Measurements from ENCODE around the gene AOC1. TPM values are rescaled to one million over a fixed set of nuclear protein-coding genes. Genes with fewer than 3 reads are reported as not detected.
"Not testable (repeated sequence)": the region's sequence is repeated elsewhere in the genome, so short reads cannot be mapped to it uniquely, and the experiment has no call there.

AOC1 gene
- total RNA-seq, 1 donor from 2014 or later = under 0.01 TPM

DNA sequence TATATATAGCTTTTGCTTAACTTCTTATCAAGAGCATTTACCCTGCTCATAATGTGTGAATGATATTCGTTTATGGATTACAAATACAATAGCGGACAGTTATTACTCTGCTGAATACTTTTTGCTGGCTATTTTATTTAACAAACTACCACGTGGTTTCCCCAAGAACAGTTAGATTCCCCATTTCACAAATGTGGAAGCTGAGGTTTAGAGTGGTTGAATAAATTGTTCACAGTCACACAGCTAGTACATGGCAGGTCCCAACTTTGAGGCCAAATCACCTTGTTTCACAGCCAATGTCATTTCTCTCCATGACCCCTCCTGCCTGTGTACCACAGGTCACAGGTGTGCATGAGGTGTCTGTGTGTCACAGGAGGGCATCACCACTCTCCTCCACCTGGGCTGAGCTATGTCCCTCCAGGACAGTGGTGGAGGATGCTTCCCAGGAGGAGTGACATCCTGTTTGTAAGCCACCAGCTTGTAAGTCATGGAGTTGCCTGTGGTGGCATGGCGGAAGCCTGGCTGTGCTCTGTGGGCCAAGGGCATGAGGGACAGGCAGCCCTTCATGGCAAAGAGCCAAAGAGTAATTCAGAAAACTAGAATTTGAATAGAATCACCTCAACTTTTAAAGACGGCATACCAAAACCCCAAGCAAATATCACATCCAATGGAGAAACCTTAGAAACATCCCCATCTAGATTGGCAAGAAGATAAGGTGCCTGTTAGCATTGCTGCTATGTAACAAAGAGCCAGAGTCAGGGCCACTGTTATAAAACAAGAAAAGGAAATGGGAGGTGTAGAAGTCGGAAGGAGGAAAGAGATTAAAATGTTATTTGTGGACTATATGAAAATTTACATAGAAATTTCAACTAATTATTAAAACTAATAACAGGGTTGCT lies 51.9 kb downstream of the AOC1 start:
- Histone ChIP-seq H3K27ac (ENCODE audit: low read depth, low read length) (no peak overlapping the region), H3K9ac (ENCODE audit: low read depth in 1 of 3, low read length in 3 of 3) (no peak overlapping the region)

DNA sequence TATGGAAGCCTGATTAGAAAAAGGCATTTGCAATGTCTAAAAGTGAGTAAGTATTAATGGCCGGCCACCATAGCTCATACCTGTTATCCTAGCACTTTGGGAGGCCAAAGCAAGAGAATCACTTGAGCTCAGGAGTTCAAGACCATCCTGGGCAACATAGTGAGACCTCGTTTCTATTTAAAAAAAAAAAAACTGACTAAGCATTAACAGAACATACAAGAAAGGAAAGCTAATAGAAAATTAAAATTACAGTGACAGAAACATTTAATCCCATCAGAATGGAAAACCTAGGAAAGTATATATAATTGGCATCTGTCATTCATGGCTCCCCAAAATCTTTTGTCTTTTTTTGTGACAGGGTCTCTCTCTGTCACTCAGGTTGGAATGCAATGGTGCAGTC lies 55.9 kb downstream of the AOC1 start:
- Histone ChIP-seq H3K9ac (ENCODE audit: low read depth in 1 of 3, low read length in 3 of 3) (no peak overlapping the region), H3K4me1 (ENCODE audit: control insufficient read depth in 3 of 3, insufficient read depth in 3 of 3, low read length in 3 of 3) (peaks cover 0 to 7% (median 5%) of the 10 kb centered on the region in 3 donors), H3K9me3 (ENCODE audit: control insufficient read depth in 3 of 3, low read length in 3 of 3) (no peaks in the 10 kb centered on the region), H3K27ac (ENCODE audit: low read depth, low read length) (no peak overlapping the region), H3K27me3 (ENCODE audit: control insufficient read depth in 3 of 3, insufficient read depth in 3 of 3, low read length in 3 of 3) (peaks cover 0 to 35% (median 23%) of the 10 kb centered on the region in 3 donors), H3K36me3 (ENCODE audit: control insufficient read depth in 3 of 3, insufficient read depth in 3 of 3, low read length in 3 of 3) (no peaks in the 10 kb centered on the region), H3K4me3 (ENCODE audit: low read length in 3 of 3) (no peak overlapping the region)

More for the DNA sequence above, 51.9 kb downstream of the AOC1 start:
- no peaks in the 10 kb centered on the region for H3K36me3 ChIP-seq (ENCODE audit: control insufficient read depth in 3 of 3, insufficient read depth in 3 of 3, low read length in 3 of 3)
- H3K9me3 ChIP-seq (ENCODE audit: control insufficient read depth in 3 of 3, low read length in 3 of 3) = no peaks in the 10 kb centered on the region
- peaks cover 0 to 13% (median 5%) of the 10 kb centered on the region in 3 donors for H3K4me1 ChIP-seq (ENCODE audit: control insufficient read depth in 3 of 3, insufficient read depth in 3 of 3, low read length in 3 of 3)
- H3K4me3 ChIP-seq (ENCODE audit: low read length in 3 of 3) = peak overlapping the region in 1 of 3 donors; percentile 43
- H3K27me3 ChIP-seq (ENCODE audit: control insufficient read depth in 3 of 3, insufficient read depth in 3 of 3, low read length in 3 of 3) = peaks cover 0 to 25% (median 24%) of the 10 kb centered on the region in 3 donors

DNA sequence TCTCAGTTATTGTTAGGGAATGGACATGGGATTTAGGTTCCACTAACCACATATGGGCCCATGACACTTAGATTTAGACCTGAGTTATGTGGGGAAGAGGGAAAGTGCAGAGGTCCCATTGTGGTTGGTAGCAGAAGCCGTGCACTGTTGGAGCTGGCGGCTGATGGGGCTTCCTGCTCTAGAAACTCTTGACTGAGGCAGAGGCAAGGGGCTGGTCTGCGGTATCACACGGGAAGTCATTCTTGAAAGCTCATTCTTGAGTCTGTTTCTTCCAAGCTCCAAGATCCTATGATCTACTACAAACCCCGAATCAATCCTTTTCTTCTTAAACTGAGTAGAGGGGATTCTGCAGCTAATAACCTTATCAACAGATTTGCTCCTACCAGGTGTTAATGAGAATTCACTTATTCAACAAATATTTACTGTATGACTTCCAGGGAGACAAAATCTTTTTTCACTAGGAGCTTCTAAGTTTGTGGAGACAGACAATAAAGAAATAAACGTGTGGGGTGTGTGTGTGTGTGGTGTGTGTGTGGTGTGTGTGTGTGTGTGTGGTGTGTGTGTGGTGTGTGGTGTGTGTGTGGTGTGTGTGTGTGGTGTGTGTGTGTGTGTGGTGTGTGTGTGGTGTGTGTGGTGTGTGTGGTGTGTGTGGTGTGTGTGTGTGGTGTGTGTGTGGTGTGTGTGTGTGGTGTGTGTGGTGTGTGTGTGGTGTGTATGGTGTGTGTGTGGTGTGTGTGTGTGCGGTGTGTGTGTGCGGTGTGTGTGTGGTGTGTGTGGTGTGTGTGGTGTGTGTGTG lies 57.1 kb downstream of the AOC1 start:
- no peak overlapping the region for H3K27ac ChIP-seq (ENCODE audit: low read depth, low read length)
- H3K4me1 ChIP-seq (ENCODE audit: control insufficient read depth in 3 of 3, insufficient read depth in 3 of 3, low read length in 3 of 3) = peaks cover 0 to under 1% (median 0%) of the 10 kb centered on the region in 3 donors
- peaks cover 5 to 39% (median 22%) of the 10 kb centered on the region in 3 donors for H3K27me3 ChIP-seq (ENCODE audit: control insufficient read depth in 3 of 3, insufficient read depth in 3 of 3, low read length in 3 of 3)
- no peaks in the 10 kb centered on the region for H3K9me3 ChIP-seq (ENCODE audit: control insufficient read depth in 3 of 3, low read length in 3 of 3)
- no peaks in the 10 kb centered on the region for H3K36me3 ChIP-seq (ENCODE audit: control insufficient read depth in 3 of 3, insufficient read depth in 3 of 3, low read length in 3 of 3)
- no peak overlapping the region for H3K4me3 ChIP-seq (ENCODE audit: low read length in 3 of 3)
- H3K9ac ChIP-seq (ENCODE audit: low read depth in 1 of 3, low read length in 3 of 3) = no peak overlapping the region

DNA sequence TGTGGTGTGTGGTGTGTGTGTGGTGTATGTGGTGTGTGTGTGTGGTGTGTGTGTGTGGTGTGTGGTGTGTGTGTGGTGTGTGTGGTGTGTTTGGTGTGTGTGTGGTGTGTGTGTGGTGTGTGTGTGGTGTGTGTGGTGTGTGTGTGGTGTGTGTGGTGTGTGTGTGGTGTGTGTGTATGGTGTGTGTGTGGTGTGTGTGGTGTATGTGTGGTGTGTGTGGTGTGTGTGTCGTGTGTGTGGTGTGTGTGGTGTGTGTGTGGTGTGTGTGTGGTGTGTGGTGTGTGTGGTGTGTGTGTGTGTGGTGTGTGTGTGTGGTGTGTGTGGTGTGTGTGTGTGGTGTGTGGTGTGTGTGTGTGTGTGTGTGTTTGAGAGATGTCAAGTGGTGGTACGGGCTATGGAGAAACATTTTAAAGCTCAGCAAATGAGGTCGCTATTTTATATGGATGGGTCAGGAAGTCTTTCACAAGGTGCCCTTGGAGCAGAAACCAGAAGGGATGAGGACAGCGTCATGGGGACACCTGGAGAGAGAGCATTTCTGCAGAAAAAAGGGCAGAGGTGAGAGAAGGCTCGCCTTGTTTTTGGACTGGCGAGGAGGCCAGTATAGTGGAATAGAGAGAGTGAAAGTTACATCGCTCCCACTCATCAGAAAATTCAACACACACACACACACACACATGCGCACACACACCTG lies 58.1 kb downstream of the AOC1 start:
- H3K27ac ChIP-seq (ENCODE audit: low read depth, low read length); H3K9me3 ChIP-seq (ENCODE audit: control insufficient read depth in 3 of 3, low read length in 3 of 3); H3K4me1 ChIP-seq (ENCODE audit: control insufficient read depth in 3 of 3, insufficient read depth in 3 of 3, low read length in 3 of 3); H3K4me3 ChIP-seq (ENCODE audit: low read length in 3 of 3); H3K9ac ChIP-seq (ENCODE audit: low read depth in 1 of 3, low read length in 3 of 3); H3K36me3 ChIP-seq (ENCODE audit: control insufficient read depth in 3 of 3, insufficient read depth in 3 of 3, low read length in 3 of 3): not testable (repeated sequence)
- H3K27me3 ChIP-seq (ENCODE audit: control insufficient read depth in 3 of 3, insufficient read depth in 3 of 3, low read length in 3 of 3) = peaks cover 9 to 38% (median 25%) of the 10 kb centered on the region in 3 donors

DNA sequence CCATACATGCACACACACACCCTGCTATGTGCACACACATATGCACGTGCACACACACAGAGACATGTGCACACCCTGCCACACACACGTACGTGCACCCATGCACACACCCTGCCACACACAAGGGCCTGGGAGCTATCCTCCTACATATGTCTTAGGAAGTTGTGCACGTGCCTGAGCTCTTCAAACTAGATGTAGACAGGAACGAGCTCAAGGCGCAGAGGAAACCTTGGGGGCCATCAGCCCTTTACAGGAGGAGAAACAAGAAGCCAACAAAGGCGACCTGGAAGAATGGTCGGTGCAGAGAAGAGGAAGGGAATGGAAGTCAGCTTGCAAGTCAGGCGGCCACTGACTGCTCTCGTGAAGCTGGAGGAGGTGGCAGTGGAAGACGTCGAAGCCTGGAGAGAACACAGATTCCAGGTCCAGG lies 58.7 kb downstream of the AOC1 start:
- no peaks in the 10 kb centered on the region for H3K36me3 ChIP-seq (ENCODE audit: control insufficient read depth in 3 of 3, insufficient read depth in 3 of 3, low read length in 3 of 3)
- H3K9me3 ChIP-seq (ENCODE audit: control insufficient read depth in 3 of 3, low read length in 3 of 3) = no peaks in the 10 kb centered on the region

More for the DNA sequence above, 58.7 kb downstream of the AOC1 start:
- Histone ChIP-seq H3K9ac (ENCODE audit: low read depth in 1 of 3, low read length in 3 of 3) (no peak overlapping the region), H3K4me1 (ENCODE audit: control insufficient read depth in 3 of 3, insufficient read depth in 3 of 3, low read length in 3 of 3) (no peaks in the 10 kb centered on the region), H3K27me3 (ENCODE audit: control insufficient read depth in 3 of 3, insufficient read depth in 3 of 3, low read length in 3 of 3) (peaks cover 12 to 34% (median 23%) of the 10 kb centered on the region in 3 donors), H3K27ac (ENCODE audit: low read depth, low read length) (no peak overlapping the region), H3K4me3 (ENCODE audit: low read length in 3 of 3) (no peak overlapping the region)

Other genes starting within 250 kb of the AOC1 start
- 15.7 TPM for gene GIMAP6, start 220.1 kb upstream of the AOC1 start, total RNA-seq
- 9.4 TPM for gene GIMAP2, start 166.8 kb upstream of the AOC1 start, total RNA-seq
- 1.0 TPM for gene GIMAP1, start 135.9 kb upstream of the AOC1 start, total RNA-seq
- 21.4 TPM for gene GIMAP5, start 115.1 kb upstream of the AOC1 start, total RNA-seq
- 18.3 TPM for gene TMEM176B, start 52.2 kb upstream of the AOC1 start, total RNA-seq
- gene TMEM176A, start 51.7 kb upstream of the AOC1 start, total RNA-seq = 11.0 TPM
- gene KCNH2, start 125.8 kb downstream of the AOC1 start, total RNA-seq = 7.3 TPM
- 4.7 TPM for gene NOS3, start 138.5 kb downstream of the AOC1 start, total RNA-seq
- gene ATG9B, start 172.0 kb downstream of the AOC1 start, total RNA-seq = not detected
- gene ABCB8, start 175.9 kb downstream of the AOC1 start, total RNA-seq = 15.7 TPM
- not detected for gene ASIC3, start 196.0 kb downstream of the AOC1 start, total RNA-seq
- 5.7 TPM for gene CDK5, start 205.4 kb downstream of the AOC1 start, total RNA-seq
- gene SLC4A2, start 207.1 kb downstream of the AOC1 start, total RNA-seq = 31.3 TPM
- 55.3 TPM for gene FASTK, start 228.3 kb downstream of the AOC1 start, total RNA-seq
- 12.5 TPM for gene TMUB1, start 231.0 kb downstream of the AOC1 start, total RNA-seq
- 28.7 TPM for gene AGAP3, start 234.0 kb downstream of the AOC1 start, total RNA-seq